Measurements from ENCODE around the gene HOXA13. TPM values are rescaled to one million over a fixed set of nuclear protein-coding genes. Genes with fewer than 3 reads are reported as not detected.

The HOXA13 gene
- total RNA-seq, 1 donor from 2014 or later = not detected

DNA sequence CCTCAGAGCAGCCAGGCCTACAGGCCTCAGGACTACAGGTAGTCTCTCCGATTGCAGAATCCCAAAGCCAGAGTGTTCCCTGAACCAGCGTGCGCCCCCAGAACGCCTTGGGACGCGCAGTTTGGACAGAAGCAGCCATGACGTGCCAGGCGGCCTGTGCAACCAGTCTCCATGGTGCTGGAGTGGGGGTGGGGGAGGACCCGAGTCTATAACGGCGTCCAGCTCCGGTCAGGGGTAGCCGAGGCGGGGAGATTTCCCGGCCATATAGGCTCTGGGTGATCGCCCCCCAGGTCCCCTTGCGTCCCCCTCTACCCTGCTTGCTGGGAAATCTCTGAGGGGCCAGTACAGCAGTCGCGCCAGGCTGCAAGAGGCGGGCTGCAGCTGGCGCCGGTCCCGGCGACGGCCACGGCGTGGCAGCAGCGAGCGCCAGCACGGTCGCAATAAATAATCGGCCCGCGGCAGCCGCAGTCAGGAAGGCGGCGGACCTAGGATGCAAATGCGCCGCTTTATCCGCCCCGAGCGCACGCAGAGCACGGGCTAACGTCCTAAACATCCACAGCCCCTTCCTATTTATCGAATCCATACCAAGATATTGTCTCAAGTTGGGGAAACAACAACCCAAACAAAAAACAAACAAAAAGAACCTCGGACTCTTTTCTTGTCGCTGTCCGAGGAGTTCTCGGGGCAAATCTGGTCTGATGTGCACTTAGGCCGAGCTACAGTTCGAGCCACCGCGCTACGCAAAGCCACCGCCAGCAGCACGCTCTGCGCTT lies 49.1 kb downstream of the HOXA13 start:
- TF ChIP-seq, protein P1, sequence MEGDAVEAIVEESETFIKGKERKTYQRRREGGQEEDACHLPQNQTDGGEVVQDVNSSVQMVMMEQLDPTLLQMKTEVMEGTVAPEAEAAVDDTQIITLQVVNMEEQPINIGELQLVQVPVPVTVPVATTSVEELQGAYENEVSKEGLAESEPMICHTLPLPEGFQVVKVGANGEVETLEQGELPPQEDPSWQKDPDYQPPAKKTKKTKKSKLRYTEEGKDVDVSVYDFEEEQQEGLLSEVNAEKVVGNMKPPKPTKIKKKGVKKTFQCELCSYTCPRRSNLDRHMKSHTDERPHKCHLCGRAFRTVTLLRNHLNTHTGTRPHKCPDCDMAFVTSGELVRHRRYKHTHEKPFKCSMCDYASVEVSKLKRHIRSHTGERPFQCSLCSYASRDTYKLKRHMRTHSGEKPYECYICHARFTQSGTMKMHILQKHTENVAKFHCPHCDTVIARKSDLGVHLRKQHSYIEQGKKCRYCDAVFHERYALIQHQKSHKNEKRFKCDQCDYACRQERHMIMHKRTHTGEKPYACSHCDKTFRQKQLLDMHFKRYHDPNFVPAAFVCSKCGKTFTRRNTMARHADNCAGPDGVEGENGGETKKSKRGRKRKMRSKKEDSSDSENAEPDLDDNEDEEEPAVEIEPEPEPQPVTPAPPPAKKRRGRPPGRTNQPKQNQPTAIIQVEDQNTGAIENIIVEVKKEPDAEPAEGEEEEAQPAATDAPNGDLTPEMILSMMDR (conservative IDR thresholded peaks at IDR 0.05; ENCODE audit: low read depth, low read length) = peak; percentile 73
- no peak for DNase-seq (ENCODE audit: low read depth)
- peak overlapping the region; percentile 75 for H3K4me3 ChIP-seq (ENCODE audit: low read depth, low read length)

DNA sequence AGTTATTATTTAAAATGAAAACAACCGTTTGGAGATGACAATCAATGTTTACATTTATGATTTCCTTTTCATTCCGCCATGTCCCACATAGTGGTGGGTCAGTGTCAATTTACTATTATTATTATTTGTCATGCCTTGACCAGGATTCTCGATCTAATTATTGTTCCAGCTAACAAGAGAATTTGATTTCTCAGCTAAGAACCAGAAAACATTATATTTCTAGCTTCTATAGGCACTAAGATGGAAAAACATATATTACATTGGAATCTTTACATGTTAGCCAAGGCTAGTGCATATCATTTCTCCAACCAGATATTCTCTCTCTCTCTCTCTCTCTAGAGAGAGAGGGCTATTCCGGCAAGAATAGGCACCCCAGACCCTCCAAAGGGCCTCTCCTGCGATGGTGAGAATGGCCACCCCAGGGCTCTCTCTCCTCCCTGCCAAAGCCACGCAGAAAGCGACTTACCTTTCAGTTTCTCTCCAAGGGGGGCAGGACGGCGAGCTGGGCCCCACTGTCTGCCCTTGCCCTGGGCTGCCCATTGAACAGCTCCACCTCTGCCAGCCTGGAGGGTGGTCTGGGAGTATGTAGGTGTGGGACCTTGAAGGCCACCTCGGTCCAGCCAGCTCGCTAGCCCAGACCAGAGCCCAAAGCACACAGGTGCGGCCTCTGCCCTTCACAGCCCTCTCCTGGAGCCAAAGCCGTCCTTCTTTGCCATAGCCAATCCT lies 49.9 kb downstream of the HOXA13 start:
- no peak for DNase-seq (ENCODE audit: low read depth)
- peak overlapping the region; percentile 75 for H3K4me3 ChIP-seq (ENCODE audit: low read depth, low read length)
- TF ChIP-seq, protein P1 (conservative IDR thresholded peaks at IDR 0.05; ENCODE audit: low read depth, low read length) = no peak

DNA sequence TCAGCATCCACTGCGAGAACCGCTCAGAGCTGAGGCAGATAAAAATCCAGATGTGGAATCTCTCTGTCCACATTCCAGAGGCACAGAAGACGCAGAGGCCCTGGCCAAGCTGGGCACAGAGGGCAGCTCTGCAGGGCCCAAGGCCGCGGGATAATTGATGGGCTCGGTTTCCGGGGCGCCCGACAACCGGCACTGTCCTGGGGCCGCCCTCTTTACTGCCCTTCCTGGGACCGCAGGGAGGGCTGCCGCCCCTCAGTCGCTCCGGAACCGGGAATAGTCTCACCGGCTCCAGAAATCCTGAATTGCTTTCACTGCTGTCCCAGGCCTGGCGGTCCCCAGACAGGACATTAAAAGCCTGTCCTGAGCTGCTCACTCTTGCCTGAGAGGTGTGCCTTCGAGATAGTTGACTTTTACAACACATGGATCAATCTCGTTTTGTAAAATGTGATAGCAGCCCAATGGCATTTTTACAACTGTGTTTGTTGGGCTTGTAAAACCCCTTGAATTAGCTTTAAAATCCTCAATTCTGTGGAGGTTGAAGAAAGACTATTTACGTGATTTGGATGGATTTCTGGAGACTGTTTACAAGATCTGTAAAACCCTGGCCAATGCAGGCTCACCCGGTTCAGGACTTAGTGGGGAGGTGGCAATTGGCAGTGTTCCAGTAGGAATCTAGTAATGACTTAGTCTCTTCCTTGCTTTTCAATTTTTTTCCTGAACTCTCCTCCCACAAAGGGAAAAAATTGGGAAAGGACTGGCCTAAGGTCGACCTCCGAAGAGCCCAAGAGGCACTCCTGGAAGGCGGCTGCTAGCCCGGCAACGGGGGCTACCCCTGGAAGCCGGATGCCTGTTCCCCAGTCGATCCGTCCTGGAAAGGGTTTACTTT lies 50.9 kb downstream of the HOXA13 start:
- TF ChIP-seq, protein P1 (conservative IDR thresholded peaks at IDR 0.05; ENCODE audit: low read depth, low read length) = no peak
- peak overlapping the region; percentile 75 for H3K4me3 ChIP-seq (ENCODE audit: low read depth, low read length)
- DNase-seq (ENCODE audit: low read depth) = no peak

DNA sequence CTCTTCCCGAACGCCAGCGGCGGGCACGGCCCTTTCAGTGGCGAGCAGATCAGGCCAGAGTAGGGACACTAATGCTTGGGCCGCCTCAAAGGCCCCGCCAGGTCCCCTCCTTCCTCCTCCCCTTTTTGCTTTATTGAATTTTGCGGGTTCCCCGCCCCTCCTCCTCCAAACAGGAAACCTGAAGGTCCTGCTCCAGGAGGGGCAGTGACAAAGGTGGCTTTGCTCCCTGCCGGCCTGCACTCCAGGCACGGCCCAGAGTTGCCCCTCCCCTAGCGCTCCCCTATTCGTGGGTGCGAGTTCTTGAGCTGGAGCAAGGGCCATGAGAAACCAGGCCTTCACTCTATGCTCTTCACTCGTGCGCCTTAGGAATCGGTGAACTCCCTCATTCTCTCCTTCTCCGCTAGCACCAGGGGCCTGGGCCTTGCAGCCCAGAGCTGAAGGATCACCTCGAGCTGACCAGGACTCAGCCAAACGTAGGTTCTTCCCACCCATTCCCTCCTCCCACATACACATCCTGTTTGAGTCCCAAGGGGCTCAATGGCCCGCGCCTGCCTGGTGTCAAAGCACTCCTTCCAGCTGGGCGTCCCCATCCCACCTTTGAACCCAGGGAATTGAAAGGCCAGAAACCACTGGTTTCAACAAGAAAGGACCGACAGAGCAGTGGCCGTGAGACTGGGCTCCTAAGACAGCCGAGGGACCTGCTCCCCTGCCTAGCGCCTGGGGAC lies 51.7 kb downstream of the HOXA13 start:
- no peak for DNase-seq (ENCODE audit: low read depth)
- H3K4me3 ChIP-seq (ENCODE audit: low read depth, low read length) = peak overlapping the region; percentile 75
- TF ChIP-seq, protein P1 (conservative IDR thresholded peaks at IDR 0.05; ENCODE audit: low read depth, low read length) = no peak

DNA sequence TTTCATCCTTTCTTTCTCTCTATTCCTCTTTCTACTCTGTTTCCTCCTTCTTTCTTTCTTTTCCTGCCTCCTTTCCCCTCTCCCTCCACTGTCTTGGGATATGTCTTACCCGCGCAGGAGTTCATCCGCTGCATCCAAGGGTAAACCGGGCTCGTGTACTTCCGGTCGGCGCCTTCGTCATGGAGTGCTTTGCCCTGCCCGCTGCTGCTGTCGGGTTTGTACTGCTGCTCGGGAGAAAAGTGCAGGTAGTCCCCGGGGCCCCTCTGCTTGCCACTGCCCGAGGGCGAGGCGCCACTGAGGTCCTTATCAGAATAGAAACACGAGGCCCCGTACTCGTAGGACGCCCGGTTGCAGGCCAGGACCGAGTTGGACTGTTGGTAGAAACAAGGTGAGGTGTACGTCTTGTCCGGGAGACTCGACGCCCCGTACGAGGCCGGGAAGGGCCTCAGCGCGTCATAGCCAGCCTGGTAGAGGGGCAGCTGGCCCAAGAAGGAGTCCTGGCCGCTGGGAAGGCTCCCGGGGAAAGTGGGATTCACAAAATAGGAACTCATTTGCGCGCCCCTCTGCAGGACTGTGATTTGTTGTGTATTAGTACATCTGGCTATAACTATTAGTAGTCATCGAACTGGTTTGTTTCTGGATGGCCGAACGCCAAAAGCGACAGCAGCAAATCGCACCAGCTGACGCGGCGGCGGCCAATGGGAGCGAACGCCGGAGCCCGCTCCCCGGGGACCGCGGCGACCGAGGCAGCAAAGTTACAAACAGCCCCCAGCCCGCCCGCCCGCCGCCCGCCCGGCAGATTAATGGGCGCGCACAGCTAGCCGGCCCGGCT lies 52.5 kb downstream of the HOXA13 start, which contains the start of gene HOXA6:
TSS of gene HOXA6 (minus strand) at position 576 of the 832 bp plus-strand sequence. CDS start at position 551, 25 bp downstream.
- DNase-seq (ENCODE audit: low read depth) = no peak
- peak within 1 kb of the TSS; percentile 75 for H3K4me3 ChIP-seq (ENCODE audit: low read depth, low read length)
- TF ChIP-seq, protein P1 (conservative IDR thresholded peaks at IDR 0.05; ENCODE audit: low read depth, low read length) = no peak

Data from epithelial cell of proximal tubule (primary cell).